Spleen (tissue), 7 donors: ENCODE measurements around the gene RYR3.

Experiments used
- POLR2A ChIP-seq, 3 donors: fragments of 450-650 bp; IDR thresholded peaks; one replicate each; pipeline ENCODE4 v1.5.1; 2017; ENCODE audit warnings: antibody characterized with exemption in 3 of 3, mild to moderate bottlenecking in 1 of 3
- POLR2AphosphoS5 ChIP-seq, 3 donors: sonication (generic); formaldehyde crosslinking; IDR thresholded peaks; one replicate each; pipeline ENCODE4 v1.5.1; 2017; ENCODE audit warnings: antibody characterized with exemption in 3 of 3
- TF ChIP-seq, protein P1 (sequence below), 11 experiments: fragments of 200-600 bp in 7 of 11; fragments of 450-650 bp in 4 of 11; sonication (generic) in 4 of 11; IDR thresholded peaks in 8 of 11; conservative IDR thresholded peaks in 3 of 11; 1 replicate in 7 of 11; 2 replicates in 4 of 11; pipeline versions ENCODE4 v1.4.0 to v1.8.0; 2016 to 2021; ENCODE audit warnings: antibody characterized with exemption in 11 of 11, inconsistent platforms in 4 of 11, mild to moderate bottlenecking in 1 of 11
- donor health status: DM: no; HTN: no; CAD: no; lungs with moderate emphysema.
- donor health status: DM: no; HTN: no; CAD: no.
- donor health status: DM: no; HTN: no; CAD: no.

DNA sequence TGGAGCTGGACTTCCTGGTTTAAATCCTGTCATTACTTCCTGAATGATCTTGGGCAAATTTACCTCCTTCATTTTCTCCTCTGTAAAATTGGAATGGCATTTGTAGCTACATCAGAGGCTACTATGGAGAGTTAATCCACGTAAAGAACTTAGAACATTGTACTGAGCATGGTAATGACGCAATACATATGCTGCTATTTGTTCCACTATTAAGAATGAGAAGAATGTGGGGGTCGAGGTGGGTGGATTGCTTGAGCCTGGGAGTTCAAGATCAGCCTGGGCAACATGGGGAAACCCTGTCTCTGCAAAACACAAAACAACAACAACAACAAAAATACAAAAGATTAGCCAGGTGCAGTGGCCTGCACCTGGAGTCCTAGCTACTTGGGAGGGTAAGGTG, 250.6 kb downstream of the RYR3 start:
- TF ChIP-seq, protein P1, sequence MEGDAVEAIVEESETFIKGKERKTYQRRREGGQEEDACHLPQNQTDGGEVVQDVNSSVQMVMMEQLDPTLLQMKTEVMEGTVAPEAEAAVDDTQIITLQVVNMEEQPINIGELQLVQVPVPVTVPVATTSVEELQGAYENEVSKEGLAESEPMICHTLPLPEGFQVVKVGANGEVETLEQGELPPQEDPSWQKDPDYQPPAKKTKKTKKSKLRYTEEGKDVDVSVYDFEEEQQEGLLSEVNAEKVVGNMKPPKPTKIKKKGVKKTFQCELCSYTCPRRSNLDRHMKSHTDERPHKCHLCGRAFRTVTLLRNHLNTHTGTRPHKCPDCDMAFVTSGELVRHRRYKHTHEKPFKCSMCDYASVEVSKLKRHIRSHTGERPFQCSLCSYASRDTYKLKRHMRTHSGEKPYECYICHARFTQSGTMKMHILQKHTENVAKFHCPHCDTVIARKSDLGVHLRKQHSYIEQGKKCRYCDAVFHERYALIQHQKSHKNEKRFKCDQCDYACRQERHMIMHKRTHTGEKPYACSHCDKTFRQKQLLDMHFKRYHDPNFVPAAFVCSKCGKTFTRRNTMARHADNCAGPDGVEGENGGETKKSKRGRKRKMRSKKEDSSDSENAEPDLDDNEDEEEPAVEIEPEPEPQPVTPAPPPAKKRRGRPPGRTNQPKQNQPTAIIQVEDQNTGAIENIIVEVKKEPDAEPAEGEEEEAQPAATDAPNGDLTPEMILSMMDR (IDR thresholded peaks at IDR 0.05 in 8 of 11, conservative IDR thresholded peaks at IDR 0.05 in 3 of 11): no peak
- no peak for TF ChIP-seq POLR2A (IDR thresholded peaks at IDR 0.05)
- TF ChIP-seq POLR2AphosphoS5 (IDR thresholded peaks at IDR 0.05): no peak
